Measurements from ENCODE around the gene HMGCR.

The HMGCR gene

DNA sequence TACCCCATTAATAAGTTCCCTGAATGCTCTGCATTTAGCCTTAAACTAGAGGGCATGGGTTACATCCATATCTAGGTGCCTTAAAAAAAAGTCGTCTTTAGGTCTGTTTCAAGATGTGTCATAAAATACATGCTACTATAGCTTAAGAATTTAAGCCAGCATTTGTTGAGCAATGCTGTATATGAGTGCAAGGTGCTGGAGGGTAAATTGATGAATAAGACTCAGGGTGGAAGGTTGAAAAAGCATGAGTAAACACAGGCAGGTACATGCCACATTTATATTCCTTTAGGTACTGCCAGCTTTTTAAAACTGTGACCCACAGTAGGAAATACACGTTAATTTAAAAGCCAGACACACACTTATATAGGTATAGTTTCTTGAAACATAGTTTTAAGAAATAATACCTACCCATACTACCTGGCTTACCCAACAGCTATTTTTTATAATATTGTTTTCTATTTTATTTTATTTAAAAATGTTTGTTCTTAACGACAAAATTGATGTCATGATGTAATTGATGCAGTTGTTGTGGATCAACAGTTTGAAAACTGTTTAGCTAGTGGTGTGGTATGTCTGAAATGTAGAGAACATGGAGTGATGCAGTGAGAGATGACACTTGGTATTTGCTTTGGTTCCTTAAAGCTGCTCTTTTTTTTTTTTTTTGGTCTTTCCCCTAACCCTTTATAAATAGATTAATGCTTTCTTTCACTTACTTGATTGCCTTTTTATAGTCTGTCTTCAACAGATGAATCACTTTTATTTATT, 3.9 kb downstream of the HMGCR start:
- no peak for DNase-seq (ENCODE audit: low read depth, low spot score)

GRCh38 chr5:75341934-75342333, 4.9 kb downstream of the HMGCR start:
- DNase-seq (ENCODE audit: low read depth, low spot score), result no peak

- no peak for DNase-seq (ENCODE audit: low read depth, low spot score)
These were observed 5.8 kb downstream of the HMGCR start for GRCh38 chr5:75342836-75343235.

DNA sequence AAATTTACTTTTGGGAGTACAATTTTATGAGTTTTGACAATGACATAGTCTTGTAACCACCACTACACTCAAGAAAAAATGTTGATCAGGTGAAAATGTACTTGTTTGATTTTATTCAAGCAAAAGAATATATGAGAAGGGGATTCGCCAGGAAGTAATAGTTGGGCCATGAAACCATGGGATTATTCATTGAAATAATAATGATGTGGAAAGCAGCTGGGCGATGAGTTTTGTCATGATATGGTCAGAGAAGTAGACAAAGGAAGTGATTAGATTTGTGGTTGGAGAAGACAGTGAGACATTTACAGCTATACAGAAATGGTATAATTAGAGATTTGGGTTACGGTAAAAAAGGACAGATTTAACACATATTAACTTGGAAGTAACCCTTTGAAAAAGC, 11.2 kb downstream of the HMGCR start:
- no peak for DNase-seq (ENCODE audit: low read depth, low spot score)

GRCh38 chr5:75349663-75350062, 12.6 kb downstream of the HMGCR start:
- DNase-seq (ENCODE audit: low read depth, low spot score), result no peak

- no peak for DNase-seq (ENCODE audit: low read depth, low spot score)
These were observed 14.3 kb downstream of the HMGCR start for GRCh38 chr5:75351139-75351926.

DNA sequence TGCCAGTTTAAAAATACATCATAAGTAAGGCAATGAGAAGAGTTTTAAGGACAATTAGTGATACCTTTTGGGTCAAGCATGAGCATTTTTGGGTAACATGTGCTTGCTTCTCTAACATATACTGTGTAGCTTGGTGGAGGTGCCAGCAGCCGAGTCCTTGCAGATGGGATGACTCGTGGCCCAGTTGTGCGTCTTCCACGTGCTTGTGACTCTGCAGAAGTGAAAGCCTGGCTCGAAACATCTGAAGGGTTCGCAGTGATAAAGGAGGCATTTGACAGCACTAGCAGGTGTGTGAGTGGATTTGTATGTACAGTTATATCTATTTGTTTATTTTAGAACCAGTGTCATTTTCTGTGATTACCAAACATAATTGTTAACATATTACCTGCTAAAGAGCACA, 18.2 kb downstream of the HMGCR start:
- DNase-seq (ENCODE audit: low read depth, low spot score), result no peak

DNA sequence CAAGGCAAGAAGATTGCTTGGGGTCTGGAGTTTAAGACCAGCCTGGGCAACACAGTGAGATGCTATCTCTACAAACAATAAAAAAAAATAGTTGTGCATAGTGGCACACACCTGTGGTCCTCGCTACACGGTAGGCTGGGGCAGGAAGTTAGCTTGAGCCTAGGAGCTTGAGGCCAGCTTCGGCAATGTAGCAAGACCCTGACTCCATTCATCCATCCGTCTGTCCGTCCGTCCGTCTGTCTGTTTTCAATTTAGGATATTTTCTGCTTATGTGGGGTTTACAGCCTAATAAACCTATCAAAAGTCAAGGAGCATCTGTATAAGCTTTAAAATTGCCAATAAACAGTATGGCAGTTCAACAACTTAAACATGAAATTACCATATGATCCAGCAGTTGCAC, 19.7 kb downstream of the HMGCR start:
- no peak for DNase-seq (ENCODE audit: low read depth, low spot score)

GRCh38 chr5:75358117-75358516, 21.1 kb downstream of the HMGCR start:
- no peak for DNase-seq (ENCODE audit: low read depth, low spot score)

GRCh38 chr5:75361310-75361709, 24.3 kb downstream of the HMGCR start:
- no peak for DNase-seq (ENCODE audit: low read depth, low spot score)

DNA sequence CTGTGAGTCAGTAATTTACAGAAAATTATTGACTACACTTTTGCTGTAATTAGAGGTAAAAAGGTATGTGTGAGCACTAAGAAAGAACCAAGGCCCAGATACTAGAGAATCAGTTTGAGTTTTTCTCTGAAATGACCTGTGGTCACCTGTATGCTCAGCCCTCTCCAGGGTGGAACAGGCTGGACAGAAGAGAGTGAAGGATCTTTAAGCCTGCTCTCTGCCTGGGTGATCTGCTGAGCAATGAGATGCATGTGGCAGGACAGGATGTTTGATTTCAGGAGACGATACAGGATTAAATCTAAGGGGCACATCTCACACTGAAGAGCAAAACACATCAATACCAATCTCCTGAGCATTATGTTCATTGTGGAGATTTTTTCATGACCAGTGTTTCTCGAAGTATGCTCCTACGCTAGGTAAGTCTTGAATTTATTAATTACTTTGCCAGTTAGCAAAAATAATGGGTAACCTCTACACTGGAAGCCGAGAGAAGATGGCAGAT, 25.5 kb downstream of the HMGCR start:
- DNase-seq (ENCODE audit: low read depth, low spot score), result no peak

GRCh38 chr5:75363111-75363510, 26.1 kb downstream of the HMGCR start:
- DNase-seq (ENCODE audit: low read depth, low spot score), result no peak

- DNase-seq (ENCODE audit: low read depth, low spot score), result no peak
These were observed 26.9 kb downstream of the HMGCR start for GRCh38 chr5:75363726-75364495.

DNA sequence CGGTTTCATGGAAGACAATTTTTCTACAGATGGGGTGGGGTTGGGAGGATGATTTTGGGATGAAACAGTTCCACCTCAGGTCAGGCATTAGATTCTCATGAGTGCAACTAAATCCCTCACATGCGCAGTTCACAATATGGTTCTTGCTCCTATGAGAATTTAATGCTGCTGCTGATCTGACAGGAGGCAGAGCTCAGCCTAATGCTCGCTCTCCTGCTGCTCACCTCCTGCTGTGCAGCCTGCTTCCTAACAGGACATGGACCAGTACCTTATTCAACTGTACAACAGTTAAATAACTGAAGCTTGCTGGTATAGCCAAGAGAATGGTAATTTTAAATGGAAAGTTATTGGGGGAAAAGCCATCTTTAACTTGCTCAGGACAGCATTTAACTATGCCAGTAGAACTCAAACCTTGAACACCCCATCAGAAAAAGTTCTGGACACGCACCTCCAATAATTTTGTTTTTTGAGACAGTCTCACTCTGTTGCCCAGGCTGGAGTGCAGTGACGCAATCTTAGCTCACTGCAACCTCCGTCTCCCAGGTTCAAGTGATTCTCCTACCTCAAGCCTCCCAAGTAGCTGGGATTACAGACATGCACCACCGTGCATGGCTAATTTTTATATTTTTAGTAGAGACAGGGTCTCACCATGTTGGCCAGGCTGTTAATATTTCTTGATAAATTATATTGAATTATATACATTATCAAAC, 27.7 kb downstream of the HMGCR start:
- no peak for DNase-seq (ENCODE audit: low read depth, low spot score)

DNA sequence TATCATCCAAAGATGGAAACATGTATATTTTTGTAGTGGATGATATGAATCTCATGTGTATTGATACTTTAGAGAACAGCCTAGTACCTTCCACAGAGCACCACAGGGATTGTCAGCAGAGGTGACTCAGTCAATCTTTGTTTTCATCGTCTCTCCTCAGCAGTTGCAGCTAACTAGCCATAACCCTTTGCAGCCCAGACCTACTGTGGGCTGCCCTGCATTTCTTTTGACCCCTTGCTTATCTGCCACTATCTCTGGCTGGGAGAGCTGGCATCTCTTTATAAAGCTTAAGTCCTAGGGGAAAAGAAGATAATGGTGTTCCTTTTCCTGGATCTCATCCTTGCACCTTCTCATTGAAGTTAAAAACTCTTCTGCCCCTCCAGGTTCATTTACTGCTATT, 28.7 kb downstream of the HMGCR start:
- DNase-seq (ENCODE audit: low read depth, low spot score), result no peak

DNA sequence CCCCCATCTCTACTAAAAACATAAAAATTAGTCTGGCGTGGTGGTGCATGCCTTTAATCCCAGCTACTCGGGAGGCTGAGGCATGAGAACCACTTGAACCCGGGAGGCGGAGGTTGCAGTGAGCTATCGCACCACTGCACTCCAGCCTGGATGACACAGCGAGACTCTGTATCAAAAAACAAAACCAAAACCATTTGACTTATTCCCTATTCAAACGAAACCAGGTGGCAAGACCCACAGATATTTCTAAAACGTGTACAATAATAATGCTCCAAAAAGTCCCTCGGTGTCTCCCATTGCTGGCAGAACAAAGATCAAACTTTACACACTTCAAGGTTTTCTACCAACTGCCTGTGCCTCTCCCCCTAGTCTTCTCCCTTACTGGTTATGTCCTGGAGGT, 29.8 kb downstream of the HMGCR start:
- no peak for DNase-seq (ENCODE audit: low read depth, low spot score)

GRCh38 chr5:75367401-75367800, 30.4 kb downstream of the HMGCR start:
- no peak for DNase-seq (ENCODE audit: low read depth, low spot score)

DNA sequence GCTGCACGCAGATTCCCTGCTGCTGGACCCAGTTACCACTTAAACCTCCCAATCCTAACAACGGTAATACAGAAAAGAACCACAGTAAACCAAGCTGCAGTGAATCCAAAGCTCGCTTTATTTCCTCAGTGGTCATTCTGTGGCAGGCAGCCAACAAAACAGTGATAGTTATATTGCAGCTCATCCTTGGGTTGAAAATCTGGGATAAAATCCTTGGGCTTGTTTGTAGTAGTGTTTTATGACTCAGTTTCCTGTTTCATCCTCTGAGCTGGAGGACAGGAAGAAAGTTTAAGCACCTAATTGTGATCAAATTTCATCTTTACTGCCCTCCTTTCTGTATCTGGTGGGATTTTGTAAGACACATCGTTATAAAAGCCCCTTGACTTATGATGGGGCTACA, 31.4 kb downstream of the HMGCR start:
- DNase-seq (ENCODE audit: low read depth, low spot score), result no peak

DNA sequence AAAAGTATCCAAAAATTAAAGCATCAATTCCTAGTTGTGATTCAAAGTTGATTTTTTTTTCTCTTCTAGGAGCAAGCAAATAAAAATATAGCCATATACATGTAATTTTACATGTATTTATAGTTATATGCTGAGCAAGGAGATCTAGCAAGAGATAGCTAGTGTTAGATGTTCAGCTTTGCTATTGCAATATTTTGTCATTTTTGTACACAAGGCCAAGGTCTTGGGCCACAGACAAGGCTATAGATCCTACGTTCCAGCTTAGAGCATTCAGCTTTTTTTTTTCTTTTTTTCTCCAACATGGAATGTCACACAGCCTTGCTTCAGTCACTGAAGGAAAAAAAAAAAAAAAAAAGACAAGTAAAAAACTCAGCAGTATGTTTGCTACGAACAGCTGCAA, 36.8 kb downstream of the HMGCR start:
- no peak for DNase-seq (ENCODE audit: low read depth, low spot score)

DNA sequence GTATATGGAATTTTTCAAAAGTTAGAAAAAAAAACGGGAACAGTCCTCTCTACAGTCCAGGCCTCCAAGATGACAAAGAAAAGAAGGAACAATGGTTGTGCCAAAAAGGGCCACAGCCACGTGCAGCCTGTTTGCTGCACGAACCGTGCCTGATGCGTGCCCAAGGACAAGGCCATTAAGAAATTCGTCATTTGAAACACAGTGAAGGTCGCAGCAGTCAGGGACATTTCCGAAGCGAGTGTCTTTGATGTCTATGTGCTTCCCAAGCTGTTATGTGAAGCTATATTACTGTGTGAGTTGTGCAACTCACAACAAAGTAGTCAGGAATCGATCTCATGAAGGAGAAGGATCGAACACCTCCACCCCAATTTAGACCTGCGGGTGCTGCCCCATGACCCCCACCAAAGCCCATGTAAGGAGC, 37.4 kb downstream of the HMGCR start:
- DNase-seq (ENCODE audit: low read depth, low spot score), result no peak

GRCh38 chr5:75375414-75375813, 38.4 kb downstream of the HMGCR start:
- no peak for DNase-seq (ENCODE audit: low read depth, low spot score)

DNA sequence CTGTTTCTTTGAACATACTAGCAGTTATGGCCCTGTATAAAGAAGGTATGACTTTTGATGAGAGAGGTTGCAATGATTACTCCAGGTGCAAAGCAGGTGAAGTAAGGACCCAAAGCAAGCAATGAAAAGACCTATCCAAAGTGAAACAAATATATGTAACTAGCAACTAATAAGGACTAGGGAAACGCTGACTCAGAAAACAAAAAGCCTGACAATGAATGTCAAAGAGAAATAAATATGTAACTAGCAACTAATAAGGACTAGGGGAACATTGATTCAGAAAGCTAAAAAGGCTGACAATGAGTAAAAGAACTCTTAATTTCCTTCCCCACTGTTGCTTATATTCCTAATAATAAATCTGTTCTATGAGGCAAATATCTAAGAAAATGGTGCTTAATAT, 43.1 kb downstream of the HMGCR start:
- DNase-seq (ENCODE audit: low read depth, low spot score), result no peak
